Neural cell (in vitro differentiated cells): Measurements from ENCODE around the gene VAMP5. TPM values are rescaled to one million over a fixed set of nuclear protein-coding genes. Genes with fewer than 3 reads are reported as not detected.

Source experiments
- H2AFZ ChIP-seq: fragments of 200-600, 300-800 bp; sonication (generic), shearing (Covaris generic); 2 replicates; pipeline ENCODE4 v1.6.0; 2014; ENCODE audit warnings: low read depth, mild to moderate bottlenecking, antibody characterized with exemption, low read length, moderate library complexity
- H3F3A ChIP-seq: fragments of 200-600 bp; shearing (Covaris generic); 2 replicates; pipeline ENCODE4 v1.6.1; 2016; ENCODE audit warnings: mild to moderate bottlenecking, moderate library complexity, mixed read lengths, antibody characterized with exemption, low read length; ENCODE audit not compliant: insufficient read depth, poor library complexity, severe bottlenecking
- H3K27ac ChIP-seq: fragments of 200-600, 300-800 bp; sonication (generic), shearing (Covaris generic); 2 replicates; pipeline ENCODE4 v1.5.1; 2014; ENCODE audit warnings: mild to moderate bottlenecking, low read length, moderate library complexity
- H3K27me3 ChIP-seq: fragments of 300-800, 200-600 bp; sonication (generic), shearing (Covaris generic); 2 replicates; pipeline ENCODE4 v1.6.0; 2014; ENCODE audit warnings: mild to moderate bottlenecking, low read depth, low read length, moderate library complexity; ENCODE audit not compliant: insufficient read depth
- H3K36me3 ChIP-seq: fragments of 300-800, 200-600 bp; sonication (generic), shearing (Covaris generic); 2 replicates; pipeline ENCODE4 v1.5.1; 2014; ENCODE audit warnings: mild to moderate bottlenecking, antibody characterized with exemption, low read length, moderate library complexity; ENCODE audit not compliant: insufficient read depth
- H3K4me2 ChIP-seq: fragments of 300-800, 200-600 bp; sonication (generic), shearing (Covaris generic); 2 replicates; pipeline ENCODE4 v1.6.0; 2014; ENCODE audit warnings: mild to moderate bottlenecking, low read length
- H3K4me3 ChIP-seq: fragments of 300-800, 200-600 bp; sonication (generic), shearing (Covaris generic); 2 replicates; pipeline ENCODE4 v1.5.1; 2014; ENCODE audit warnings: mild to moderate bottlenecking, low read length, moderate library complexity
- H3K79me2 ChIP-seq: fragments of 200-600 bp; shearing (Covaris generic); replicated peaks from 2 replicates; pipeline ENCODE4 v1.6.0; 2014; ENCODE audit warnings: mild to moderate bottlenecking, low read length, moderate library complexity; ENCODE audit not compliant: insufficient read depth
- H3K9ac ChIP-seq: fragments of 300-800, 200-600 bp; sonication (generic), shearing (Covaris generic); 2 replicates; pipeline ENCODE4 v1.6.1; 2016; ENCODE audit warnings: mild to moderate bottlenecking, low read length, mixed read lengths
- H3K9me2 ChIP-seq: fragments of 200-600 bp; shearing (Covaris generic); 2 replicates; pipeline ENCODE4 v1.6.1; 2016; ENCODE audit warnings: mild to moderate bottlenecking, low read length, mixed read lengths; ENCODE audit not compliant: insufficient read depth
- H3K9me3 ChIP-seq: fragments of 200-600, 300-800 bp; sonication (generic), shearing (Covaris generic); 2 replicates; pipeline ENCODE4 v1.6.1; 2016; ENCODE audit warnings: mild to moderate bottlenecking, mixed run types, low read length, moderate library complexity, mixed read lengths
- H4K20me1 ChIP-seq: fragments of 200-600 bp; shearing (Covaris generic); 2 replicates; pipeline ENCODE4 v1.6.1; 2016; ENCODE audit warnings: mild to moderate bottlenecking, mixed run types; ENCODE audit not compliant: insufficient read depth
- EP300 ChIP-seq: fragments of 450-650 bp; conservative IDR thresholded peaks from 2 replicates; pipeline ENCODE4 v1.6.1; 2014; ENCODE audit warnings: antibody characterized with exemption, mild to moderate bottlenecking, moderate library complexity; ENCODE audit not compliant: poor library complexity, severe bottlenecking
- EZH2 ChIP-seq: fragments of 200-600, 300-800 bp; shearing (Covaris generic), sonication (generic); IDR thresholded peaks from 2 replicates; pipeline ENCODE4 v1.6.1; 2014; ENCODE audit warnings: antibody characterized with exemption, low read length, borderline replicate concordance, mild to moderate bottlenecking; ENCODE audit not compliant: insufficient read depth, poor library complexity, severe bottlenecking
- MXI1 ChIP-seq: fragments of 450-650 bp; conservative IDR thresholded peaks from 2 replicates; pipeline ENCODE4 v1.6.1; 2014; ENCODE audit warnings: antibody characterized with exemption, mild to moderate bottlenecking; ENCODE audit not compliant: poor library complexity, severe bottlenecking
- POLR2AphosphoS5 ChIP-seq: IDR thresholded peaks from 2 replicates; pipeline ENCODE4 v1.6.1; 2012
- RAD21 ChIP-seq: fragments of 450-650 bp; conservative IDR thresholded peaks from 2 replicates; pipeline ENCODE4 v1.6.1; 2014; ENCODE audit warnings: antibody characterized with exemption, mild to moderate bottlenecking, moderate library complexity
- SMC3 ChIP-seq: fragments of 450-650 bp; conservative IDR thresholded peaks from 2 replicates; pipeline ENCODE4 v1.6.1; 2014; ENCODE audit warnings: antibody characterized with exemption, mild to moderate bottlenecking, moderate library complexity; ENCODE audit not compliant: poor library complexity
- TAF1 ChIP-seq: IDR thresholded peaks from 2 replicates; pipeline ENCODE4 v1.6.1; 2012; ENCODE audit warnings: low read depth
- polyA plus RNA-seq: library from polyadenylated mRNA; depleted of rRNA; stranded (reverse); fragments of >200 nt; gene quantifications from 2 replicates; pipeline ENCODE4 v1.2.3, GENCODE V29; 2014
- TF ChIP-seq, protein P1 (sequence below): fragments of 450-650 bp; IDR thresholded peaks from 2 replicates; pipeline ENCODE4 v1.5.1; 2014; ENCODE audit warnings: antibody characterized with exemption, mild to moderate bottlenecking, moderate library complexity; ENCODE audit not compliant: poor library complexity, severe bottlenecking
- TF ChIP-seq, protein P2 (sequence below): IDR thresholded peaks from 2 replicates; pipeline ENCODE4 v1.6.1; 2012; ENCODE audit warnings: borderline replicate concordance

Gene VAMP5
- polyA plus RNA-seq, 1 donor from 2014 or later, result not detected

DNA sequence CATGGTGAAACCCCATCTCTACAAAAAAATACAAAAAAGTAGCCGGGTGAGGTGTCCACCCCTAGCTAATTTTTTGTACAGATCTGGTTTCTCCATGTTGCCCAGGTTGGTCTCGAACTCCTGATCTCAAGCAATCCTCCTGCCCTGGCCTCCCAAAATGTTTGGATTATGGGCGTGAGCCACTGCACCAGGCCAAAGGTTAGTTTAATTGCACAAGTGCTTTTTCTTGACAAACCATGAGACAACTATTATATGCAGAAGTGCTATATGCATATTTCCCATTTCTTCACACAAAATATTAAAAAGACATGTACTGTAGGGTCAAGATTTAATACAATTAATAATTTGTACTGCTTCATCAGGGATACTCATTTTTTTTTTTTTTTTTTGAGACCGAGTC, 18.0 kb upstream of the VAMP5 start:
- Histone ChIP-seq H3K9me3 (no peaks in the 10 kb centered on the region), H2AFZ (no peak overlapping the region), H3K27ac (no peak overlapping the region), H3K79me2 (no peaks in the 10 kb centered on the region), H3K9me2 (no peaks in the 10 kb centered on the region), H3K9ac (no peak overlapping the region), H3K36me3 (no peaks in the 10 kb centered on the region), H4K20me1 (no peaks in the 10 kb centered on the region), H3K4me3 (no peak overlapping the region), H3K4me2 (no peak overlapping the region), H3F3A (no peaks in the 10 kb centered on the region), H3K27me3 (no peaks in the 10 kb centered on the region)
- TF ChIP-seq POLR2AphosphoS5 (no peak), EZH2 (no peak), EP300 (no peak), SMC3 (no peak), RAD21 (no peak), MXI1 (no peak), TAF1 (no peak)
- TF ChIP-seq, protein P1, sequence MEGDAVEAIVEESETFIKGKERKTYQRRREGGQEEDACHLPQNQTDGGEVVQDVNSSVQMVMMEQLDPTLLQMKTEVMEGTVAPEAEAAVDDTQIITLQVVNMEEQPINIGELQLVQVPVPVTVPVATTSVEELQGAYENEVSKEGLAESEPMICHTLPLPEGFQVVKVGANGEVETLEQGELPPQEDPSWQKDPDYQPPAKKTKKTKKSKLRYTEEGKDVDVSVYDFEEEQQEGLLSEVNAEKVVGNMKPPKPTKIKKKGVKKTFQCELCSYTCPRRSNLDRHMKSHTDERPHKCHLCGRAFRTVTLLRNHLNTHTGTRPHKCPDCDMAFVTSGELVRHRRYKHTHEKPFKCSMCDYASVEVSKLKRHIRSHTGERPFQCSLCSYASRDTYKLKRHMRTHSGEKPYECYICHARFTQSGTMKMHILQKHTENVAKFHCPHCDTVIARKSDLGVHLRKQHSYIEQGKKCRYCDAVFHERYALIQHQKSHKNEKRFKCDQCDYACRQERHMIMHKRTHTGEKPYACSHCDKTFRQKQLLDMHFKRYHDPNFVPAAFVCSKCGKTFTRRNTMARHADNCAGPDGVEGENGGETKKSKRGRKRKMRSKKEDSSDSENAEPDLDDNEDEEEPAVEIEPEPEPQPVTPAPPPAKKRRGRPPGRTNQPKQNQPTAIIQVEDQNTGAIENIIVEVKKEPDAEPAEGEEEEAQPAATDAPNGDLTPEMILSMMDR, result no peak
- TF ChIP-seq, protein P2, sequence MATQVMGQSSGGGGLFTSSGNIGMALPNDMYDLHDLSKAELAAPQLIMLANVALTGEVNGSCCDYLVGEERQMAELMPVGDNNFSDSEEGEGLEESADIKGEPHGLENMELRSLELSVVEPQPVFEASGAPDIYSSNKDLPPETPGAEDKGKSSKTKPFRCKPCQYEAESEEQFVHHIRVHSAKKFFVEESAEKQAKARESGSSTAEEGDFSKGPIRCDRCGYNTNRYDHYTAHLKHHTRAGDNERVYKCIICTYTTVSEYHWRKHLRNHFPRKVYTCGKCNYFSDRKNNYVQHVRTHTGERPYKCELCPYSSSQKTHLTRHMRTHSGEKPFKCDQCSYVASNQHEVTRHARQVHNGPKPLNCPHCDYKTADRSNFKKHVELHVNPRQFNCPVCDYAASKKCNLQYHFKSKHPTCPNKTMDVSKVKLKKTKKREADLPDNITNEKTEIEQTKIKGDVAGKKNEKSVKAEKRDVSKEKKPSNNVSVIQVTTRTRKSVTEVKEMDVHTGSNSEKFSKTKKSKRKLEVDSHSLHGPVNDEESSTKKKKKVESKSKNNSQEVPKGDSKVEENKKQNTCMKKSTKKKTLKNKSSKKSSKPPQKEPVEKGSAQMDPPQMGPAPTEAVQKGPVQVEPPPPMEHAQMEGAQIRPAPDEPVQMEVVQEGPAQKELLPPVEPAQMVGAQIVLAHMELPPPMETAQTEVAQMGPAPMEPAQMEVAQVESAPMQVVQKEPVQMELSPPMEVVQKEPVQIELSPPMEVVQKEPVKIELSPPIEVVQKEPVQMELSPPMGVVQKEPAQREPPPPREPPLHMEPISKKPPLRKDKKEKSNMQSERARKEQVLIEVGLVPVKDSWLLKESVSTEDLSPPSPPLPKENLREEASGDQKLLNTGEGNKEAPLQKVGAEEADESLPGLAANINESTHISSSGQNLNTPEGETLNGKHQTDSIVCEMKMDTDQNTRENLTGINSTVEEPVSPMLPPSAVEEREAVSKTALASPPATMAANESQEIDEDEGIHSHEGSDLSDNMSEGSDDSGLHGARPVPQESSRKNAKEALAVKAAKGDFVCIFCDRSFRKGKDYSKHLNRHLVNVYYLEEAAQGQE, result no peak

DNA sequence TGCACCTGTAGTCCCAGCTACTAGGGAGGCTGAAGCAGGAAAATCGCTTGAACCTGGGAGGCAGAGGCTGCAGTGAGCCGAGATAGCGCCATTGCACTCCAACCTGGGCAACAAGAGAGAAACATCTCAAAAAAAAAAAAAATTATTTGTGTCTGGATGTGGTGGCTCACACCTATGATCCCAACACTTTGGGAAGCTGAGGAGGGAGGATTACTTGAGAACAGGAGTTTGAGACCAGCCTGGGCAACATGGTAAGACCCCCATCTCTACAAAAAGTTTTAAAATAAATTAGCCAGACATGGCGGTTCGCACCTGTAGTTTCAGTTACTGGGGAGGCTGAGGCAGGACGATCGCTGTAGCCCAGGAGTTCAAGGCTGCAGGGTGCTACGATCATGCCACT, 8.5 kb upstream of the VAMP5 start:
- Histone ChIP-seq H3K79me2 (no peaks in the 10 kb centered on the region), H3F3A (no peaks in the 10 kb centered on the region), H3K36me3 (no peaks in the 10 kb centered on the region), H3K9me3 (no peaks in the 10 kb centered on the region), H3K27ac (no peak overlapping the region), H2AFZ (no peak overlapping the region), H3K27me3 (peaks cover 3% of the 10 kb centered on the region), H3K9ac (no peak overlapping the region), H4K20me1 (no peaks in the 10 kb centered on the region), H3K4me2 (no peak overlapping the region), H3K4me3 (no peak overlapping the region), H3K9me2 (no peaks in the 10 kb centered on the region)
- TF ChIP-seq EP300 (no peak), RAD21 (no peak), TAF1 (no peak), MXI1 (no peak), POLR2AphosphoS5 (no peak), EZH2 (no peak), SMC3 (no peak)
- TF ChIP-seq, protein P1, result no peak
- TF ChIP-seq, protein P2, result no peak
